ENCODE data around the gene SCN4A.

SCN4A gene

GRCh38 chr17:63998721-63999679 lies 26.3 kb upstream of the SCN4A start:
- TF ChIP-seq CTCF (IDR thresholded peaks at IDR 0.05; ENCODE audit: insufficient read depth, low read length, poor library complexity, severe bottlenecking), result no peak
- H3K27me3 ChIP-seq (replicated peaks; ENCODE audit: control insufficient read depth, insufficient read depth, low read length), result no peaks in the 10 kb centered on the region; the same call in none of the 2 replicates
- peaks cover 14% of the 10 kb centered on the region for H3K36me3 ChIP-seq (ENCODE audit: control insufficient read depth, insufficient read depth, low read length)
- DNase-seq (ENCODE audit: extremely low read depth, insufficient read length), result no peak
- peak overlapping the region; percentile 78 for H3K4me3 ChIP-seq (replicated peaks; ENCODE audit: low read depth, low read length)

GRCh38 chr17:63998050-63998720 lies 25.5 kb upstream of the SCN4A start, which contains the start of gene PRR29:
TSS of gene PRR29 (plus strand) at chr17:63998351. CDS start at chr17:63998365, 14 bp downstream.
- Histone ChIP-seq H3K27me3 (replicated peaks; ENCODE audit: control insufficient read depth, insufficient read depth, low read length) (no peaks in the 10 kb centered on the region; the same call in none of the 2 replicates), H3K36me3 (ENCODE audit: control insufficient read depth, insufficient read depth, low read length) (peaks cover 6% of the 10 kb centered on the region), H3K4me3 (replicated peaks; ENCODE audit: low read depth, low read length) (peak within 1 kb of the TSS; percentile 78)
- no peak for TF ChIP-seq CTCF (IDR thresholded peaks at IDR 0.05; ENCODE audit: insufficient read depth, low read length, poor library complexity, severe bottlenecking)
- peak; percentile 70 for DNase-seq (ENCODE audit: extremely low read depth, insufficient read length)

GRCh38 chr17:63997341-63998048 lies 24.8 kb upstream of the SCN4A start:
- no peak for TF ChIP-seq CTCF (IDR thresholded peaks at IDR 0.05; ENCODE audit: insufficient read depth, low read length, poor library complexity, severe bottlenecking)
- no peak overlapping the region; the same call in 1 of the 2 replicates for H3K4me3 ChIP-seq (replicated peaks; ENCODE audit: low read depth, low read length)
- DNase-seq (ENCODE audit: extremely low read depth, insufficient read length), result no peak
- no peaks in the 10 kb centered on the region; the same call in none of the 2 replicates for H3K27me3 ChIP-seq (replicated peaks; ENCODE audit: control insufficient read depth, insufficient read depth, low read length)
- H3K36me3 ChIP-seq (ENCODE audit: control insufficient read depth, insufficient read depth, low read length), result peaks cover 5% of the 10 kb centered on the region

- H3K27me3 ChIP-seq (replicated peaks; ENCODE audit: control insufficient read depth, insufficient read depth, low read length), result no peaks in the 10 kb centered on the region; the same call in none of the 2 replicates
- DNase-seq (ENCODE audit: extremely low read depth, insufficient read length), result no peak
- no peak overlapping the region for H3K4me3 ChIP-seq (replicated peaks; ENCODE audit: low read depth, low read length)
- H3K36me3 ChIP-seq (ENCODE audit: control insufficient read depth, insufficient read depth, low read length), result no peaks in the 10 kb centered on the region
- no peak for TF ChIP-seq CTCF (IDR thresholded peaks at IDR 0.05; ENCODE audit: insufficient read depth, low read length, poor library complexity, severe bottlenecking)
Measured at GRCh38 chr17:63996430-63997182, 23.9 kb upstream of the SCN4A start.

- no peak for DNase-seq (ENCODE audit: extremely low read depth, insufficient read length)
- Histone ChIP-seq H3K27me3 (replicated peaks; ENCODE audit: control insufficient read depth, insufficient read depth, low read length) (no peaks in the 10 kb centered on the region; the same call in none of the 2 replicates), H3K36me3 (ENCODE audit: control insufficient read depth, insufficient read depth, low read length) (no peaks in the 10 kb centered on the region), H3K4me3 (replicated peaks; ENCODE audit: low read depth, low read length) (no peak overlapping the region)
- TF ChIP-seq CTCF (IDR thresholded peaks at IDR 0.05; ENCODE audit: insufficient read depth, low read length, poor library complexity, severe bottlenecking), result no peak
Measured at GRCh38 chr17:63995626-63996025, 22.9 kb upstream of the SCN4A start.
